GM12865 (cell line): ENCODE data around the gene OR14A2.
"Not testable (repeated sequence)": the region's sequence is repeated elsewhere in the genome, so short reads cannot be mapped to it uniquely, and the experiment has no call there.

Experiments used
- DNase-seq: peaks from one replicate; pipeline ENCODE4 v3.0.0; 2010; ENCODE audit warnings: low read depth
- H3K4me3 ChIP-seq: 2 replicates; pipeline ENCODE4 v1.5.1; 2011; ENCODE audit warnings: mild to moderate bottlenecking, low read depth, low read length, control low read depth
- CTCF ChIP-seq: IDR thresholded peaks from 2 replicates; pipeline ENCODE4 v1.5.1; 2011; ENCODE audit warnings: low read length, control low read depth, low read depth, inconsistent platforms; ENCODE audit not compliant: insufficient read depth; ENCODE audit errors: missing control alignments

The OR14A2 gene

GRCh38 chr1:247741756-247742155 lies 6.2 kb downstream of the OR14A2 start:
- no peak for DNase-seq

GRCh38 chr1:247740721-247741120 lies 7.2 kb downstream of the OR14A2 start:
- TF ChIP-seq CTCF: no peak
- H3K4me3 ChIP-seq: no peak overlapping the region
- no peak for DNase-seq

More at GRCh38 chr1:247741756-247742155, 6.2 kb downstream of the OR14A2 start:
- no peak overlapping the region for H3K4me3 ChIP-seq
- TF ChIP-seq CTCF: no peak

GRCh38 chr1:247738315-247738714 lies 9.6 kb downstream of the OR14A2 start, which contains the start of gene OR14K1:
Gene OR14K1 (plus strand): TSS chr1:247738615. CDS start chr1:247738615, 0 bp downstream.
- H3K4me3 ChIP-seq: no peak within 1 kb of the TSS
- no peak for TF ChIP-seq CTCF
- no peak for DNase-seq

GRCh38 chr1:247721222-247721621 lies 26.7 kb downstream of the OR14A2 start:
- no peak overlapping the region for H3K4me3 ChIP-seq
- no peak for DNase-seq
- TF ChIP-seq CTCF: no peak

GRCh38 chr1:247716546-247716945 lies 31.4 kb downstream of the OR14A2 start, which contains the start of gene OR6F1:
Gene OR6F1 (minus strand): TSS chr1:247716646. CDS start chr1:247712755, 3,891 bp downstream.
- no peak for DNase-seq
- no peak for TF ChIP-seq CTCF
- H3K4me3 ChIP-seq: no peak within 1 kb of the TSS

- no peak for TF ChIP-seq CTCF
- no peak overlapping the region for H3K4me3 ChIP-seq
- no peak for DNase-seq
These were observed 34.2 kb downstream of the OR14A2 start for GRCh38 chr1:247713753-247714152.

GRCh38 chr1:247710681-247711080 lies 37.3 kb downstream of the OR14A2 start:
- H3K4me3 ChIP-seq, DNase-seq: not testable (repeated sequence)
